GM12864 (cell line): ENCODE measurements around the gene TRA2A.
A peak's percentile ranks its signal among the peaks of the same experiment; 100 is the strongest.

Source experiments
- DNase-seq: peaks from one replicate; pipeline ENCODE4 v3.0.0-alpha.2; 2011; ENCODE audit warnings: low read depth
- H3K4me3 ChIP-seq: 2 replicates; pipeline ENCODE4 v1.5.1; 2011; ENCODE audit warnings: mild to moderate bottlenecking, low read depth, low read length, control low read depth
- CTCF ChIP-seq: IDR thresholded peaks from 2 replicates; pipeline ENCODE4 v1.5.1; 2011; ENCODE audit warnings: low read depth, mild to moderate bottlenecking, moderate library complexity, low read length, control low read depth, inconsistent platforms; ENCODE audit errors: missing control alignments

The TRA2A gene

GRCh38 chr7:23470330-23471105 lies 61.3 kb downstream of the TRA2A start, which contains the start of gene IGF2BP3:
Gene IGF2BP3, minus strand, starts transcription at chr7:23470491. Its CDS starts 381 bp downstream, at chr7:23470110.
- TF ChIP-seq CTCF, result no peak

DNA sequence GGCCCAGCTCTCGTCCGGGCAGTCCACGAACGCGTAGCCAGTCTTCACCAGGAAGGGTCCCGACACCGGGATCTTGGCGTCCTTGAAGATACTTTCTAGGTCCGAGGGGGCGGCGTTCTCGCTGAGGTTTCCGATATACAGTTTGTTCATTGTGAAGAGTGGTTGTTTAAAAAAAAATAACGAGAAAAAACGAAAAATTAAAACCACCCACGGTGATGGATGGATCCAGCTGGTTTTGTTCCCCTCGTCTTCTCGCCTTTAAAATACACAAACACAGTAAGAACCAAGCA lies 61.9 kb downstream of the TRA2A start:
- H3K4me3 ChIP-seq, result peak overlapping the region; percentile 91
- DNase-seq, result no peak
- TF ChIP-seq CTCF, result no peak

More at GRCh38 chr7:23470330-23471105, 61.3 kb downstream of the TRA2A start, which contains the start of gene IGF2BP3:
- peak within 1 kb of the TSS; percentile 91 for H3K4me3 ChIP-seq
- DNase-seq, result peak; percentile 91

GRCh38 chr7:23469150-23469960 lies 62.4 kb downstream of the TRA2A start:
- no peak for DNase-seq
- H3K4me3 ChIP-seq, result peak overlapping the region; percentile 91
- TF ChIP-seq CTCF, result peak; percentile 27

DNA sequence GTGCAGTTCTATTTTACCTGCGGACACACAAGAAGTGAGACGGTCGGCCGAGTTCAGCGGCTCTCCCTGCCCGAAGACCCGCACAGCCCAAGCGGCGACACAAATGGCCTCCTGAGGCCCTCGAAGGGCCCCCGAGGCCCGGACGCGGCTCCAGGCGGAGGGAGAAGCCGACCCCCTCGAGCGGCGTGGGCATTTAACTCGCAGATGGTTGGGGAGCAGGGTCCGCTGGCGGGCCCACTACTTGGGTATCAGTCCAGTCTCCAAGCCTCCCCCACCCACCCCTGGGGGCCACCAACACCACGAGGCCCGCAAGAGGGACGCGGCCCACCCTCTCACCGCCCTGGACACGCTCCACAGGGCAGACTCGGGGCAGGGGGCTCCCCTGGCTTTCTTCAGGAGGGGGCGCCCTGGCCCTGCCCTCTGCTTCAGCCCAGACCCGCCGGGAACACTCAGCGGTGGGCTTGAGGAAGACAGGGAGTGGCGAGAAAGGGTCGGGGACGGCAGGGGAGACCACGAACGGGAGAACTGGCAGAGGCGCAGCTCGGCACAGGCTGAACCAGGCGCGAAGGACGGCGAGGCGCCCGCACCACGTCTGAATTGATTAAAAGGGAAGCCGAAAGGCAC lies 63.1 kb downstream of the TRA2A start:
- H3K4me3 ChIP-seq, result peak overlapping the region; percentile 91
- DNase-seq, result no peak
- TF ChIP-seq CTCF, result no peak

DNA sequence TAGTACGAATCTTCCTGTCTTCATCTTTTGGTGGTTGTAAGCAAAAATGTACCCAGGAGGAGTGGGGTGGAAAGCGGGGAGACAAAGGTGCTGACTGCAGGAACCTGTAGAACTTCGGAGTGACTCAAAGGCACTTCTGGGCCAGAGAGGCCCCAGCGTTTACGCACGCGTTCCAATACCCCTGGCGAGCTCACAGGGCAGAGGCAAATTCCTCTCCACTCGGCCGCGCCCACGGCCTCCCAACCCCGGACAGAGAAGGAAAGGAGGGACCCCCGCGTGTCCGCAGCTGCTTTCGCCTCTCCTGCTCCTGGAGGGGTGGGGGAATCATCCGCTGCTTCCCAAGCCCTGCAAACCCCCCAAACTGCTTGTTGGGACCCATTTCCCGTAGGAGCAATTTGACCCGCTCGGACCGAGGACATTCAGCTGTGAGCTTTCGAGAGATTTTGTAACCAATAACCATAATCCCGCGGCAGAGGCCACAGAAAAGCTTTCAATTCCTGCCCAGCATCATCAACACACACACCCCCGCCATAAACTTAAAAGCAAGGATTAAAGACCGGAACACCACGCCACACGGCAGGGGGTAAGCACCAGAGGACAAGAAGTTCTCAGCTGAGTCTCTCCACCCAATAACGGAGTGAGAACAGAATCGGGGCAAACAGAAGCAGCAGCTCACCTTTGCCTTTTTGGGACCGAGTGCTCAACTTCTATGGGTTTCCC lies 63.8 kb downstream of the TRA2A start:
- H3K4me3 ChIP-seq, result peak overlapping the region; percentile 91
- DNase-seq, result no peak
- TF ChIP-seq CTCF, result no peak

DNA sequence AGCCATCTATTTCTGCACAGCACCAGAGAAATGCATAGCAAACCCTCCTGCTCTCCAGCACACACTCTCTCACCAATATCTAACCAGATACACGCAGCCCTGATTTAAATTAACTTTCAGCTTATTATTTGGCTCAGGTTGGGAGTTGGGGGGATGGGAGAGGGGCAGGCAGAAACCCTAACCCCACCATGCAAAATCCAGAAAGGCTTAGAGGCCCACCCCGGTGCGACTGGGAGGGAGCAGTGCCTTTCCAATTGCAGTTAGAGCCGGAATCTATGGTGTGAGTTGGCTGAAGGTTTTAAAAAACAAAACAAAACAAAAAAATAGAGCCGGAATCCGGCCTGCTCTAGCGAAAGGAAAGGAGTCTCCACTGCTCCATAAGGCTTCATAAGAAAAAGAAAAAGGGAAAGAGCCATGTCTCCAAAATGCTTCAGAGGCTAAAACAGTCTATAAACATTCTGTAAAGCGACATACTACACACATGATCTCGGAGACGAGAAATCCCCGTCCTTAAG lies 64.4 kb downstream of the TRA2A start:
- TF ChIP-seq CTCF, result no peak
- H3K4me3 ChIP-seq, result peak overlapping the region; percentile 91
- no peak for DNase-seq
